Renal cortex interstitium (tissue), 15 donors: ENCODE measurements around the gene PWWP2B. TPM values are rescaled to one million over a fixed set of nuclear protein-coding genes. Genes with fewer than 3 reads are reported as not detected.

Experiments used
- DNase-seq, 11 donors: peaks; one replicate each; pipeline ENCODE4 v3.0.0-alpha.2; 2013; ENCODE audit warnings: low read depth in 9 of 11, low spot score in 4 of 11; ENCODE audit errors: extremely low read depth in 1 of 11
- long read RNA-seq, 16 experiments: transcript quantifications; one replicate each; lab custom pipeline, GENCODE V29; 2026
- polyA plus RNA-seq, 3 donors: library from polyadenylated mRNA; unstranded; fragments of 120-200 nt; gene quantifications; one replicate each; pipeline ENCODE4 v1.2.1, GENCODE V29; 2013; ENCODE audit not compliant: insufficient read length in 3 of 3

PWWP2B gene
- 10 to 100 TPM in 2 of 3 donors, 1 to 10 TPM in 1; 5.9 to 10.7 (median 10.1) TPM for polyA plus RNA-seq
- long read RNA-seq, donor 1, partial matches to known transcripts: 0 of 4 reads
- long read RNA-seq, donor 1, other reads (novel, unspliced or antisense): 0 of 4 reads
- long read RNA-seq, donor 2, transcript PWWP2B-201 (3 exons, 2,651 nt): major isoform, 5 of 5 reads
- long read RNA-seq, donor 2, partial matches to known transcripts: 0 of 5 reads
- long read RNA-seq, donor 2, other reads (novel, unspliced or antisense): 0 of 5 reads
- long read RNA-seq, donor 3, transcript PWWP2B-201 (3 exons, 2,651 nt): major isoform, 5 of 16 reads
- long read RNA-seq, donor 3, partial matches to known transcripts: 9 of 16 reads
- long read RNA-seq, donor 3, other reads (novel, unspliced or antisense): 0 of 16 reads
- long read RNA-seq, donor 4, partial matches to known transcripts: 0 of 2 reads
- long read RNA-seq, donor 4, other reads (novel, unspliced or antisense): 0 of 2 reads
- long read RNA-seq, donor 5: 0 reads
- long read RNA-seq, donor 6, partial matches to known transcripts: 11 of 15 reads
- long read RNA-seq, donor 6, other reads (novel, unspliced or antisense): 0 of 15 reads
- long read RNA-seq, donor 7, partial matches to known transcripts: 0 of 2 reads
- long read RNA-seq, donor 7, other reads (novel, unspliced or antisense): 0 of 2 reads
- long read RNA-seq, donor 8, partial matches to known transcripts: 0 of 4 reads
- long read RNA-seq, donor 8, other reads (novel, unspliced or antisense): 0 of 4 reads
- long read RNA-seq, donor 9, partial matches to known transcripts: 8 of 10 reads
- long read RNA-seq, donor 9, other reads (novel, unspliced or antisense): 0 of 10 reads
- long read RNA-seq, donor 10, transcript PWWP2B-201 (3 exons, 2,651 nt): major isoform, 5 of 12 reads
- long read RNA-seq, donor 10, partial matches to known transcripts: 5 of 12 reads
- long read RNA-seq, donor 10, other reads (novel, unspliced or antisense): 0 of 12 reads
- long read RNA-seq, donor 11, partial matches to known transcripts: 0 of 2 reads
- long read RNA-seq, donor 11, other reads (novel, unspliced or antisense): 0 of 2 reads
- long read RNA-seq, donor 12, partial matches to known transcripts: 0 of 3 reads
- long read RNA-seq, donor 12, other reads (novel, unspliced or antisense): 0 of 3 reads
- long read RNA-seq, donor 13: 0 reads
- long read RNA-seq, donor 14, partial matches to known transcripts: 6 of 7 reads
- long read RNA-seq, donor 14, other reads (novel, unspliced or antisense): 0 of 7 reads
- long read RNA-seq, donor 15, partial matches to known transcripts: 0 of 3 reads
- long read RNA-seq, donor 15, other reads (novel, unspliced or antisense): 0 of 3 reads
- long read RNA-seq, donor 16, transcript PWWP2B-201 (3 exons, 2,651 nt): major isoform, 8 of 19 reads
- long read RNA-seq, donor 16, partial matches to known transcripts: 8 of 19 reads
- long read RNA-seq, donor 16, other reads (novel, unspliced or antisense): 0 of 19 reads

DNA sequence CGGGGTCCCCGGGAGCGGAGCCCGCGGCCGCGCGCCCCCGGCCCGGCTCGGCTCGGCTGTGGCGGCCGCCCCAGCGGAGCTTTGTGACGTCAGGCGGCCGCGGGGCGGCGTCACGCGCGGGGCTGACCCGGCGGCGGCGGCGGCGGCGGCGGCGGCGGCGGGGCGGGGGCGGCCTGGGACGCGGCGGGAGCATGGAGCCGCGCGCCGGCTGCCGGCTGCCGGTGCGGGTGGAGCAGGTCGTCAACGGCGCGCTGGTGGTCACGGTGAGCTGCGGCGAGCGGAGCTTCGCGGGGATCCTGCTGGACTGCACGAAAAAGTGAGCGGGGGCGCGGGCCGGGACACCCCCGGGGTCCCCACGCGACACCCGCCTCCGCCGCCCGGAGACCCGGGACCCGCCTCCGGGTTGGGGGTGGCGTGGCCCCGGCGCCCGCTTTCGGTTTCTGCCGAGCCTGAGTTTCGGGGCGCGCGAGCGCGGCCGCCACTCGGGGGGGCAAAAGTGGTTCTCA, at the start of gene PWWP2B:
TSS of gene PWWP2B (plus strand) at position 165 of the 506 bp plus-strand sequence. CDS start at position 192, 27 bp downstream.
- DNase-seq: no peak

DNA sequence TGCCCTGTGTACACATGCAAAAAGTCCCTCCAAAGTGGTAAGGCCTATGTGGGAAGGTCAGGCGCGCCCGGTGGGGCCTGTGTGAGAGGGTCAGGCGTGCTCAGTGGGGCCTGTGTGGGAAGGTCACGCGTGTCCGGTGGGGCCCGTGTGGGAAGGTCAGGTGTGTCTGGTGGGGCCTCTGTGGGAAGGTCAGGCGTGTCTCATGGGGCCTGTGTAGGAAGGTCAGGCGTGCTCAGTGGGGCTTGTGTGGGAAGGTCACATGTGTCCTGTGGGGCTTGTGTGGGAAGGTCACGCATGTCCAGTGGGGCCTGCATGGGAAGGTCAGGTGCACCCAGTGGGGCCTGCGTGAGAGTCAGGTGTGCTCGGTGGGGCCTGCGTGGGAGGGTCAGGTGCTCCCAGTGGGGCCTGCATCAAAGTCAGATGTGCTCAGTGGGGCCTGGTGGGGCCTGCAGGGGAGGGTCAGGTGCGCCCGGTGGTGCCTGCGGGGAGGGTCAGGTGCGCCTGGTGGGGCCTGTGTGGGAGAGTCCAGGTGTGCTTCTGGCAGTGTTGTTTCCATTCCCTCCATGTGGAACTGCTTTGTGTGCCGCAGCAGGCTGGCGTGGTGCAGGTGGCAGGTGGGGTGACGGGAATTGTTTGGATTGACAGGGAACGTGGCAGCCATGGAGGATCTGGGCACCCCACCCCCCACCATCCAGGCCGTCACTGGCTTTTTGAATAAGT, 49.6 kb upstream of the PWWP2B start:
- DNase-seq: no peak

DNA sequence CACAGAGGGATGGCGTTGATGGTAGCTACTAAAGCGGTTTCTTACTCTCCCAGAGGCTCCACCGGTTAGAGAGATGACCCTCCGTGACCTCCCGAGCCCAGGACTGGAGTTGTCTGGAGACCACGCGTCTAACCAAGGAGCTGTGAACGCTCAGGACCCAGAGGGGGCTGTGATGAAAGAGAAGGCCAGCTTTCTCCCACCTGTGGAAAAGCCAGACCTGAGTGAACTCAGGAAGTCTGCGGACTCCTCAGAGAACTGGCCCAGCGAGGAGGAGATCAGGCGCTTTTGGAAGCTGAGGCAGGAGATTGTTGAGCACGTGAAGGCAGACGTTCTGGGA, 49.1 kb upstream of the PWWP2B start:
- no peak for DNase-seq

DNA sequence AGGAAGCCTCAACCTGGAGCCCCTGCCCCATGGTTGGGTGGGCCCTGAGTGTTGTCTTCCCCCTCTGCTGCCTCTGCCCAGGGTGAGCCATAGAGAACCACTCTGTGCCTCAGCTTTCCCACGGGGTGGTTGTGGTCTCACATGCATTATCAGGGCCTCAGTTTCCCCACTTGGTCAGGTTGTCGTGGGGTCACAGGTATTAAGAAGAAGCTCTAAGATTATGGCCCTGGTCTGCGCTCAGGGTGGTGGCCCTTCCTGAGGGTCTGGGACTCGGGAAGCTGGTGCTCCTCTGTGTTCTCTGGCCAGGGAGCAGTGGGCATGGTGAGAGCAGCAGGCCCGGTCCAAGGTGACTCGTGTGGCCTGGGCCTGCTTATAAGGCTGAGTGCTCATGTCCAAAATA, 47.2 kb upstream of the PWWP2B start:
- DNase-seq: no peak

DNA sequence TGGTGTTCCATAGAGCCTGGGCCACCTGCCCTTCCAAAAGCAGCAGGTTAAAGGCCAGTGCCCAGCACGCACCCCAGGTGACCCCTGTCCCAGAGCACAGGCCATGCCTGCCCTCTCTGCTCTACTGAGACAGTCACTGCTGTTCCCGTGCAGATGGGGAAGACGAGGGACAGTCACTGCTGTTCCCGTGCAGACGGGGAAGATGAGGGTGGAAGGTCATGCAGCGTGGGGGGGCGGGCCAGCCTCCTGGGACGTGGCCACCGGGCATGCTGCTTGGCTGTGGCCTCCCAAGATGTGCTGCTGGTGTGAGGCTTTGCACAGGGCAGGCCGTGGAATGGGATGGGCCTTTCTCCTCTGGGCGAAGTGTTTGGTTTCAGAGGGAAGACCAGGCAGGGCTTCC, 46.6 kb upstream of the PWWP2B start:
- DNase-seq: no peak

DNA sequence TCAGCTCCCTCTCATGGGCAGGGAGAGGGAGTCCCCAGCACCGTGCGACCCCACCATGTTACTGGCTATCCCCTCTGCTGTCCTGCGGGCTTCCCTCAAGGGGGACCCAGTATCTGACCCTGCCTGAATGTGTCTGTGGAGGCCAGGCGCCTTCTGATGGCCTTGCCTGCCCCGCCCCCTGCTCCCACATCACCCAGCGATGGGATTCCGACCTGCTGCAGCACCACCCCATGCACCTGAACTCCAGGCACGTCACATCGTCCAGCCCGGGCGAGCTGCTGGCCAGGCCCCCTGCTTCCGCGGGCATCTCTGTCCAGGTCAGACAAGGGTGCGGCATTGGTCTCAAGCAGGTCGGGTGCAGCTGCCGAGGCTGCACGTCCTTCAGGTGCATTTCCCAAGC, 46.1 kb upstream of the PWWP2B start:
- no peak for DNase-seq

DNA sequence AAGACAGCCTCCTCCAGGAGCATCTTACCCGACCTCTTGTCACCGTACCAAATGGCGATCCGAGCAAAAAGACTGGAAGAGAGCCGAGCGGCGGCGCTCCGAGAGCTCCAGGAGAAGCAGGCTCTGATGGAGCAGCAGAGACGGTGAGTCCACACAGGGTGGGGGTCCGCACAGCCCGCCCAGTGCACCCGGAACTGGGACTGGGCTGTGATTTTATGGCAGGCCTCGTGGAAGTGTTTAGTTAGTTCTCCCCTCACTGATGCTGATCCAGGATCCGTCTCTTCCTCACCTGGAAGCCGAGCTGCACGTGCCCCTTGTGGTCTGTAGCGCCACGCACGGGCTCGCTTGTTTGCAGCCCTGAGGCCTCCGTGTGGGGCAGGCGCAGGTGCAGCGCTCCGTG, 45.4 kb upstream of the PWWP2B start:
- no peak for DNase-seq

DNA sequence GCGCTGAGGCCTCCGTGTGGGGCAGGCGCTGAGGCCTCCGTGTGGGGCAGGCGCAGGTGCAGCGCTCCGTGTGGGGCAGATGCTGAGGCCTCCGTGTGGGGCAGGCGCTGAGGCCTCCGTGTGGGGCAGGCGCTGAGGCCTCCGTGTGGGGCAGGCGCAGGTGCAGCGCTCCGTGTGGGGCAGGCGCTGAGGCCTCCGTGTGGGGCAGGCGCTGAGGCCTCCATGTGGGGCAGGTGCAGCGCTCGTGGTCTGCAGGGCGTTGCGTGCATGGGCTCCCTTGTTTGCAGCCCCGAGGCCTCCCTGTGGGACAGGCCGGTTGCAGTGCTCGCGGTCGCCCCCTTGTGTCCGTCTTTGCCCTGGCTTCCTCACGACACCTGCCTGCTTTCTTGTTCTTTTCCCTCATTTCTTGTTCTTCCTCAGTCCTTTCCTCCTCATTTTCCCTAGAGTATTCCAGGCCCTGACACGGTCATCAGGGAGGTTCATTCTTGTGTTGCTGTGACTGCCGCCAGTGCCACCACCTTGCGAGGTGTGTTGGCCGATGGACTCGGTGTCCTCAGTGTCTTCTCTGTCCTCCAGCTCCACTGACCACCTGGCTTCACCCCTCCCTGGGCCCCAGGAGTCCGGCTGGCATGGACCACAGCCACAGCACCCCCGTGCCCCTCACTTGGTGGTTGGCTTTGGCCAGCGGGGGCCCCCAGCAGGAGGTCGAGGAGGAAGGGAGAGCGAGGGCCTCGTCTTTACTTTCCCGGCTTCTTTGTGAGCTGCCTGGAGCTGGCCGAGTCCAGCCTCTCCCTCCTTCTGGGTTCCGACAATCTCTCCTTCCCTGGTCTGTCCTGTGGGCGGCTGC, 44.3 kb upstream of the PWWP2B start:
- DNase-seq: peak in 3 of 11 donors; percentile 39 to 63 (median 44)

DNA sequence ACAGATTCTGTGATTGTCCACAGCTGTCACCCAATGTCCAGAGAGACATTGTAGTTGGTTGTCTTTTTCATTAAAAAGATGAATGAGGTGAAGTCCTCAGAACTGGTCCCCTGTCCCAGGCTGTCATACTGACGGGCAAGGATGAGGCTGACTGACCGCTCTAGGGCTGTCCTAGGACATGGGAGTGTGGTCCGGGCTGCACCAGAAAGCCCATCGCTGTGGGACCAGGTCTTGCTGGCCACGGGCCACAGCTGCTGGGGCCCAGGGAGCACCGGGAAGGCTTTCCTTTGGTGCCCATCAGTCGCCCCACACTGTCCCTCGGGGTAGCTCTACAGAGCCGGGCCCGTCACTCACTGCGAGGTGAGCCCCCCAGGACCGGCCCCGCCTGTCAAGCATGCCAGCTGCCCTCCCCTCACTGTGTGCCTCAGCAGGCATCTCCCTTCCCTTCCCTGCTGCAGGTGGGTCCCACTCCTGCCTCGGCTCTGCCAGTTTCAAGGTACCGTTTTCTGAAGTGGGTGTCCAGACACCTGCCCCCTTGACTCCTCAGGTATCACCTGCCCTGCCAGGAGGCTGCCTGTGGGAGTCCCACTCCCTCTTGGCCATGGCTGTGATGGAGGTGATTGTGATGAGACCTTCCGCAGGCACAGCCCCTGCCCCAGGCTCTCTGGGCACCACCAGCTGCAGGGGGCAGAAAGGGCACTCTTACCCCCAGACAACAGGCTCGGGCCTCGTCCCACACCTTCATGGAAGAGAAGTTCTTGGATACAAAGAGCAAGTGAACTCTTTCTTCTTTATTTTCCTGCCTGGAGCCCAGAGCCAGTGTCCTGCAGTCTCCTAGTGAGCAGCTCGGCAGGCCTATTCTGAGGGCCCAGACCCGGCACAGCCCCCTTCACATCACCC, 43.3 kb upstream of the PWWP2B start:
- no peak for DNase-seq

DNA sequence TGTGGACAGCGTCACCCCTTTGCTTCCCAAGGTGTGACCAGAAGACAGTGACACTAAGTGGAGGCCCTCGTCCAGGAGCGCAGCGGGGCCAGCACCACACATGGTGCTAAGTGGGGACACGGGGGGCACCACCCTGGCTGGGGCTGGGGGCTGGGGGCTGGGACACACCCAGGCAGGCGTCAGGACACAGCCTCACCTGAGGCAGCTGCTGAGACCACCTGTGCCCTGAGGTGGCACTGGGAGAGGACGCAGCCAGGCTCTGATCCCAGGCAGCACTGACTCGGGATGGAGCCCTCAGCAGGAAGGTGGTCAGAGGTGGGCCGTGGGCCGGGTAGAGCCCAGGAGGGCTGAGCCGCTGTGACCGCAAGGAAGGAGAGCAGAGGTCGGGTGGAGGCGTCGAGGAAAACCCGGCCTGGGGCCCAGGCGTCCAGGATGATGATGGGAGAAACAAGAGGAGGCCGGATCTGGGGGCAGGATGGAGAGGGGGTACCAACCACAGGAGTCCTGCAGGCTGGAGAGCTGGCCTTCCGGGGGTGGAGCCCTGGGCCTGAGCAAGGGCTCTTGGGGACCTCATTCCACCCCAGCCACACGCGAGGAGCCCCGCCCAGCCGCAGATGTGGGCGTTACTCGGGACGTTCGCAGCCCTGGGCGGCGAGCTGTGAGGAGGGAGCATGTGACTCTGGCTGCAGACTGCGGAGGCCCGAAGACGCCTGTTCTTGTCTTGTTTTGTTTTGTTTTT, 42.5 kb upstream of the PWWP2B start:
- no peak for DNase-seq

DNA sequence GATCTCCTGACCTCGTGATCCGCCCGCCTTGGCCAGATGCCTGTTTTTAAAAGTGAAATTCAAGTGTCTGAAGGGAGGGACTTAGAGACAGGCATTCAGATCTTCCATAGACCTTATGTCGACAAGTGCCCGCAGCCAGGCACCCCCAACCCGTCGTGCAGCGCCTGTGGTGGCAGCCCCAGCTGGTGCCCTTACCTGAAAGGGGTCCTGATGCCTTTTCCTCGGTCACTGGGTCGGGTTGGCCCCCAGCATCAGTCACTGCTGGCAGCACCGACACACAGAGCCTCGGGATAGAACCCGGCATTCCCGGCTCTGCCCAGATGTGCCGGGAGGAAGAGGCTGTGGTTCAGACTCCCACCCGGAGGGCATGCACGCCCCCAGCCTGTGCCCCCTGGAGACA, 41.7 kb upstream of the PWWP2B start:
- DNase-seq: no peak

DNA sequence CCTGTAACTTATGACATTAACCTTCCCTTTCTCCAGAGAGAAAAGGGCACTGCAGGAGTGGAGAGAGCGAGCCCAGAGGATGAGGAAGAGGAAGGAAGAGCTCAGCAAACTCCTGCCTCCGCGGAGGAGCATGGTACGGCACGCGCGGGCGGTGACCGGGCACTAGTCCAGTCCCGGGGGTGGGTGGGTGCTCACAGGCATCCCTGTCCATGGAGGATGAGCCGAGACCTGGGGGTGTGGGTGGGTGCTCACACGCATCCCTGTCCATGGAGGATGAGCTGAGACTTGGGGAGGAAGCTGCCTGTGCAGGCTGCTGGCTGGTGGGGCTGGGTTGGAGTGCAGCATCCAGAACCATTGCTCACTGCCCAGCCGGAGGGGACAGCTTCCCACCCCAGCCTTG, 41.2 kb upstream of the PWWP2B start:
- DNase-seq: no peak

DNA sequence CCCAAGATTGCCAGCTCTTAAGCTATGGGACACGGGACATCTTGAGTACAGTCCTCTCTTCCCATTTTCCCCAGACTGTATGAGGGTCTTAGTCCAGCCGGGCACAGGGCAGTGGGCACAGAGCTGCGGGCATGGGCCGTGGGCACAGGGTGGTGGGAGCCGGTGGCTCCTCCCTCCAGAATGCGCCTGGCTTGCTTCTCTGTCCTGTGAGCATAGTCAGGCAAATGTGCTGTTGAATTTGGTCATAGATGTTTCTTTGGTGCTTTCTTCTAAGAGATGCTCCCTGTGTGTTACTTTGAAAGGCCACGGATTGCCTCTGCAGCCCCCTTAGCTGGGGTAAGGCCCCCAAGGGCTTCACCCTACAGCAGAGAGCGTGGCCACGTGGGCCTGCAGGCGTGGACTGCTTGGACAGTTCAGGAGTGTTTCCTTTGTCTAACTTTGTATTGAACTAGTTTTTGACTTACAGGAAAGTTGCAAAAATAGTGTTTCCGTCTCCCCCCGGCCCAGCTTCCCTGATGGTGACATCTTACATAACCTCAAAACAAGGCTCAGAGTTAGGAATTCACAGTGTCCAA, 40.3 kb upstream of the PWWP2B start:
- no peak for DNase-seq

DNA sequence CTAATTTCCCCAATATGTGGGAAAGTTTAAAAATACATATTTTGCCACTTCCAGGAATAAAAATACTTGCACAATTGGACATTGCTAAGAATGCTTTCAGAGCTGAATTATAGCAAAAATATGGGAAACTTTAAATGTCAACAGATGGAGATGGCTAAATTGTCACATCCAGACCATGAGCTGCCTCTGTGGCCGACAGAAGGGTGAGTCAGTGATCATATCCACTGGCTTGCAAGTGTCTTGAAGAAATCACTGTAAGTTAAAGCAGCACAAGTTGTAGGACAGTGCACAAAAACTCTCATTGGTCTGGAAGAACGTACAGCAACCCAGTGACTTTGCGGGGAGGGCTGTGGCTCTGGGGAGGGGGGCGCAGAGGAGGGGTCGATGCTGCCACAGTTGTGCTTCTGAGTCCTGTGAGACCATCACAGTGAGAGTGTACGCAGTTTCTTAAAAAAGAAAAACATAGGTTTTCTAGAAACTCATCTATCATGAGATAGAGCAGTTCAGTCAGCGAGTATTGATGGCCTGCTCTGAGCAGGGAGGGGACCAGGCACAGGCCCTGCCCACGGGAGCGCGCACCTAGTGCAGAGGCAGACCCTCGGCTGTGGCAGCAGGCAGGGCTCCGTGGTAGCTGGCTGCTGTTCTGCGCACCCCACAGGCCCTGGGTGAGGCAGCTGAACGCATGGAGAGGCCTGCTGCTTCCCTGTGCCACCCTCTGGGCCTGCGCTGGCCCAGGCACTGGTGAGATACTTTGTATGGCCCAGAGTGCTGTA, 39.5 kb upstream of the PWWP2B start:
- no peak for DNase-seq
